Fibroblast of the aortic adventitia (primary cell): ENCODE results near the gene ATXN3. TPM values are rescaled to one million over a fixed set of nuclear protein-coding genes. Genes with fewer than 3 reads are reported as not detected.

Source experiments
- DNase-seq: peaks from one replicate; pipeline ENCODE4 v3.0.0-alpha.2; 2010; ENCODE audit warnings: low read depth
- H3K4me3 ChIP-seq: 2 replicates; pipeline ENCODE4 v1.5.1; 2011; ENCODE audit warnings: low read depth, mild to moderate bottlenecking, control low read depth, low read length, moderate library complexity
- CTCF ChIP-seq: IDR thresholded peaks from 2 replicates; pipeline ENCODE4 v1.5.1; 2011; ENCODE audit warnings: mild to moderate bottlenecking, low read length, control low read depth, inconsistent platforms; ENCODE audit not compliant: insufficient read depth
- total RNA-seq: library from RNA; depleted of rRNA; stranded (reverse); fragments of >200 nt; gene quantifications from 2 replicates; pipeline ENCODE4 v1.2.3, GENCODE V29; 2012; ENCODE audit warnings: low replicate concordance

ATXN3 gene
- total RNA-seq, 1 donor, result 53.1 TPM

GRCh38 chr14:92012121-92012748 lies 94.1 kb downstream of the ATXN3 start:
- DNase-seq, result no peak
- no peak overlapping the region for H3K4me3 ChIP-seq
- TF ChIP-seq CTCF, result no peak

GRCh38 chr14:92010644-92011043 lies 95.7 kb downstream of the ATXN3 start:
- DNase-seq, result no peak
- H3K4me3 ChIP-seq, result no peak overlapping the region
- TF ChIP-seq CTCF, result no peak

GRCh38 chr14:92009604-92010003 lies 96.8 kb downstream of the ATXN3 start:
- H3K4me3 ChIP-seq, result no peak overlapping the region
- DNase-seq, result no peak
- no peak for TF ChIP-seq CTCF

Other genes with a start within 250 kb of the ATXN3 start
- 0.16 and 1.6 TPM in 2 replicates for gene TC2N, start 239.0 kb downstream of the ATXN3 start, total RNA-seq
- 56.8 and 137 TPM in 2 replicates for gene FBLN5, start 158.9 kb downstream of the ATXN3 start, total RNA-seq
- gene TRIP11, start 66.5 kb downstream of the ATXN3 start, total RNA-seq, result 37.0 and 53.3 TPM in 2 replicates
- gene NDUFB1, start 15.1 kb upstream of the ATXN3 start, total RNA-seq, result 286 and 765 TPM in 2 replicates
- 58.1 and 58.3 TPM in 2 replicates for gene CPSF2, start 15.4 kb upstream of the ATXN3 start, total RNA-seq
- 0.08 TPM in 1 of 2 replicates, not detected in the other for gene SLC24A4, start 216.6 kb upstream of the ATXN3 start, total RNA-seq